ENCODE data around the gene PPP2R2B.
"Not testable (repeated sequence)": the region's sequence is repeated elsewhere in the genome, so short reads cannot be mapped to it uniquely, and the experiment has no call there.

PPP2R2B gene

DNA sequence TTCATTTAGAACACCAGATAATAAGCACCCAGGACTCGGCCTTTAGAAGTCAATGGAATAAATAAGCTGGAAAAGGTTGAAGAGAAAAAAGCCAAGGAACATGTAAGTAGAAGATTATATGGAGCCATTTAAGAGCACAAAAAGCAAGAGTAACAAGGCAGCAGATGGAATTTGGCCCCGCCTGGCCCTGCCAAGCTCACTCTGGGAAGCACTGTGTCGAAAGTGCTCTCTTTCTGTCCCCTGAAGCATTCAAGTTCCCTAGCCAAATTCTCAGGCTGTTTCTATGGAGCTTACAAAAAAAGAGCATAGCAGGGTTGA, 289.6 kb downstream of the PPP2R2B start:
- FAIRE-seq = no peak

DNA sequence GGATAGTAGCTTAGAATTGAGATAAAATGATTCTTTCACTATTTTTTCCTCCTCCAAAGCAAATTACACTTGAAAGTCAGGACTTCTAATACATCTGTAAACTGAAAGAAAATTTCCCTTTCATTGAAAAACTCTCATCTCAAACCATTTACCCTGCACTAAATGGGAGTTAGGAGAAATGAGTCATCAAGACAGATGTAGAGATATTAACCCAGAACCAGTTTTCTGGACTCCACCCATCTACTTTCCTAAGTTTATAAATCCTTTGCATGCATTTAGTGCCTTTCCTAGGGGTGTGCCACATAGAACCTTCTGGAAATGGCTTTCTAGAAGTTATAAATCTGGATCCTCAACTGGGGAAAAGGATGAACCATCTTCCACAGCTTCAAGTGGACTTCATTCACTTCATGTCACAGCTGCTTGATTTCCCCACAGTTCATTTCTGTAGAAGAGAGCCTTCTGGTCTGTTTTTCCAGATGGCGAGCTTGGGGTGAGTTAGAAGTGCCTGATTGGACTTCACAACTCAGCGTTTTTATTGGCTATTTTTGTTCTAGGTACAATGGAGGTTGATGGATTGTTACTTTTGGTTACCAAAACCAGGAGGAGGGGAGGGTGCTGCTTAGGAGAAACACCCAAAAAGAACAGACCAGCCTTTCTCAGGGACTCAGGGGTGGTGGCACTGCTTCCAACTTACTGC, 290.1 kb downstream of the PPP2R2B start:
- no peak for FAIRE-seq

DNA sequence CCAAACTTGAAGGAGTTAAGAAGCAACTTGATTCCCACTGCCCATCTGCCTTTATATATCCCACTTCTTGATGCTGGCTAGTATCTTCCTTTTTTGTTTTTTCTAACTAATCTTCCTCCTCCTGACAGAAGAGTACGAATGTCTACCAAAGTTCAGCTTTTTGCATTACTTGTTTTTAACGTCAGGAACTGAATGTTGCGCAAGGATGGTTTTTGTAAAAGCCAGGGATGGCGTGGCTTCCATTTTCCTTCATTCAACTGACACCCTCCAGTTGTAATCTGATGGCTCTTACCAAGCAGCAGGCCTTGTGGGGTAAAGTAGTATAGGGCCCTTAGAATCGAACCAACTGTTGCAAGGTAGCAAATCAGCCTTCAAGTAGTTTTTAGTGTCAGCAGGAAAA, 291.8 kb downstream of the PPP2R2B start:
- FAIRE-seq = no peak

DNA sequence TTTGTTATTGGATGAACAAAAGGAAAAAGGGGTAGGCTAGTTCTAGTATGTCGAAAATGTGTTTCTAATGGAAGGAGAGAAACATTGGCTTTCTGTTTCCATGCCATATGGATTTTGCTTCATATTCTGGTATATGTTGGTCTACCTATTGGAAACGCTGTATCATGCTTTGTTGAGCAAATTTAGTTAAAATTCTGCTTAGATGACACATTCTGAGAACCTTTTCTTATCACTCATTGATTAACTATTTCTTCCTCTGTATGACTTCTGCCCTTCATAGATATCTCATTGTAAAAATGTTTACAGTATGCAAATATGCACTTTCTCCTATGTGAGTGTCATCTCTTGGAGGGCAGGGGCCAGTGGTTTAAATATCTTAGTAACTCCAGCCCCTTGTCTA, 293.8 kb downstream of the PPP2R2B start:
- FAIRE-seq = no peak

DNA sequence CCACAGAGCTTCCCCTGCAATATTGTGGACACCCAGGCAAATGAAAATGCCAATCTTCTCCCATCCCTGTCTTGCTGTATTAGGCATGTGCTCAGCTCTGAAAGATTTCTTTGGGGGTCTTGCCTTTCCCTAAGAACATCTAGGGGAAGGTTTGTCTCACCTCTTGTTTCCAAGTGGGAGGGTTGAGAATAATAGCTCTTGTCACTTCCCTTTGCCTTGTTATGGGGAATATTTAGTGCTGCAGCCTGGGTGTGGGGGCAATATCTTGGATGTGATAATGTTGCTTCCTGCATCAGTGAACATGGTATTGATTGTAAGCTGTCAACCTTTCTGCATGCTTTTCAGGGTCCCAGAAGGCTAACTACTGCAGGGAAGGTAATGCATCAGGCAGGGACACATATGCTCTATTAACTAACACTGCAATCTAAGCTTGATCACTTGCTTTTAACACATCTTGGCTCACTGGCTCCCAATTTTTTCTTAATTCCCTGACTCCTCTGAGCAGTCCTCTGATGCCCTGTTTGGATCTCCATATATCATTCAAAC, 296.4 kb downstream of the PPP2R2B start:
- no peak for FAIRE-seq

DNA sequence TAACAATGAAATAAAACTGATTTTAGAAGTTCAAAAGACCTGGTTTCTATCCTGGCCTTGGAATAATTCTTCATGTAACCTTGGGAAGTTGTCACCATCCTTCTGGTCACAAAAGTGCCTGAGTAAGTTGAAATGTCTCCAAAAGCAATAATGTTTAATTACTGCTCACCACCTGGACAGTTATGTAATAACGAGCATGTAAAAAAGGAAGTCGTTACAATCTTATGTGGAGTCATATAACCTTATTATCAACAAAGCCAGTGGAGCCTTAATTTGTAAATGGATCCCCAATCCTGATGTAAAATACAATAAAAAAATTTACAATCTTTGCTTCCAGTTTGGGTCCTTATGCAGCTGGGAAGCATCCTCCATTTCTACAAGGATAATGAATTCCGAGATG, 298.3 kb downstream of the PPP2R2B start:
- FAIRE-seq = no peak

DNA sequence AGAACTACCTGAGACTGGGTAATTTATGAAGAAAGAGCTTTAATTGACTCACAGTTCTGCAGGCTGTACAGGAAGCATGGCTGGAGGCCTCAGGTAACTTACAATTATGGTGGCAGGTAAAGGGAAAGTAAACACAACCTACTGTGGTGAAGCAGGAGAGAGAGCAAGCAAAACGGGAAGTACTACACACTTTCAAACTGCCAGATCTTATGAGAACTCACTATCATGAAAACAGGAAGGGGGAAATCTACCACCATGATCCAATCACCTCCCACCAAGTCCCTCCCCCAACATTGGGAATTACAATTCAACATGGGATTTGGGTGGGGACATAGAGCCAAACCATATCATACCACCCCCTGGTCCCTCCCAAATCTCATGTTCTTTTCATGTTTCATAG, 303.8 kb downstream of the PPP2R2B start:
- no peak for FAIRE-seq

DNA sequence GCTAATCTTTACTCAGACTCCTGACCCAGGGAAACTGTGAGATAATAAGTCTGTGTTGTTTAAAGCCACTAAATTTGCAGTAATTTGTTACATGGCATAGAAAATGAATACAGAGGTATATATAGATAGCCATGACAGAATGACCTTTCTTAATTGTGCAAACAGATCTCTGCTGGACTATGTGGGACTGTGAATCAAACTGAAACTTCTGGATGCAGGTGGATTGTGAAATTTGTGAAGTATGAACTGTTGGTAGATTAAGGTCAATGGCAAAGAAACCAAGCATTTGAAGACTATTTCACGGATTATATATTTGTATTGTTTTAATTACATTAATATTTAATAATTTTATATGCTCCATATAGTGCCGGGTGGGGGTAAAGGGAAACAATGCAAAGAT, 310.4 kb downstream of the PPP2R2B start:
- no peak for FAIRE-seq

DNA sequence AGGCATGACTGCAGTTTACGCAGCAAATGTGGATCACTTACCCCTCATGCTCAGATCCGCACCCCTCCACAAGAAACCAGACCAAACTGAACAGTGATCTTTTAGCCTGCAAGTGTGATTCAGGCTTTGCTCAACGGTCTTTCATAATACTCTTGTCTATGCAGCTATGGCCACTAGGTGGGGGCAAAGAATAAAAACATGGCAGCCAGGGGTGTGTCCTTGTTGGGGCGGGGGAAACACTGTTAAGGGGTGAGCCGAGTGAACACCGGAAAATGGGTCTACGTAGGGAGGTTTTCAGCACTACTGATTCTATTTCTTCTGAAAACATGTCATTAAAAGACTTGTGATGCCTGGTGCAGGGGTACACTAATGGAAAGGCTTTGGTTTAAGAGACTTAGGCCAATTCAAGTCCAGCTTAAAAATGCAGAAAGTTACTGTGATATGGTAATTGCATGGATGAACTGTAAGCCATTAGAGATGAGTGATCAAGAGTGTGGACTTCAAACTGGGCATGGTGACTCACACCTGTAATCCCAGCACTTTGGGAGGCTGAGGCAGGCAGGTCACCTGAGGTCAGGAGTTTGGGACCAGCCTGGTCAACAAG, 312.7 kb downstream of the PPP2R2B start:
- no peak for FAIRE-seq

DNA sequence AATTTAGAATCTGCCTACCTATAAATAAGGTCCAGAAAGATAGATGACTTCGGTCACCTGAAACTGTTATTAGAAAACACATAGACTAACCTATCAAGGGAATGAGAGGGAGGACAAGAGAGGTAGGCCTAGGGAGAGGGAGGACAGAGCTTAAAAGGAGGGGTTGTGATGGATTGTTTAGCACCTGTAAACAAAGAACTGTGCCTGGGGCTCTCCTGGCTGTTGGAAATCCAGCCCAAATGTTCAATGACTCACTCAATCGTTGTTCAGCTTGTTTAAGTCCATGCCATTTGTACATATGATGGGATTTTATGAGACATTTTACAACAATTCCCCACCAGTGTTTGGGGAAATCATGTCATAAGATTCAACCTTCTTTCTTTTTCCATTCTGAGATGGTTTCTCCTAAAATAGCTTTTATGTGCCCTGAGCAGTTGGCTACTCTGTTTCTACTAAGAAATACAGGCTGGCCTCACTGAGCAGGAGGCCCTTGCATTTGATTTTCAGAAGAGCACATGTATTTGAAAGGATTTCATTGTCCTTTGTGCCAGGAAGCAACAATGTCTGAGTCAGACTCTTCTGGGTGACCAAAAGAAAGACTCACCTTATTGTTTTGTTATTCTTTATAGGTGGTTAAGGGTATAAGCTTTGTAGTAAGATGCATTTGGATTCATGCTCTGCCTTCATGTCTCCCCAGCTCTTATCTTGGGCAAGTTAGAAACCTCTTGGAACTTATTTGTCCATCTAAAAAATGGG, 314.4 kb downstream of the PPP2R2B start:
- no peak for FAIRE-seq

DNA sequence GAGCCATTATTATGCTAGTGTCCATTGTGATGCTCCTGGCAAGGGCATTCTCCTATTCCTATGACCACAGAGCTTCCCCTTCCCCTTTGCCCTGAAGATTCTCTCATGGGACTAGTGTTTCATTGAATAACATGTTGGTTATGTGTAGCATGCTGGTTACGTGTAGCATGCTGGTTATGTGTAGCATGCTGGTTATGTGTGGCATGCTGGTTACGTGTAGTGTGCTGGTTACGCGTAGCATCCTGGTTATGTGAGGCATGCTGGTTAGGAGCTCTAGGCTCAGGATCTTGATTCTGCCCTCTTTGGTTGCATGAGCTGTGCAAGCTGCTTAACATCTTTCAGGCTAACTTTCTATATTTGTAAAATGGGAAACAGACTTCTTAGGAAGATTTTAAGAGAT, 316.1 kb downstream of the PPP2R2B start:
- no peak for FAIRE-seq

DNA sequence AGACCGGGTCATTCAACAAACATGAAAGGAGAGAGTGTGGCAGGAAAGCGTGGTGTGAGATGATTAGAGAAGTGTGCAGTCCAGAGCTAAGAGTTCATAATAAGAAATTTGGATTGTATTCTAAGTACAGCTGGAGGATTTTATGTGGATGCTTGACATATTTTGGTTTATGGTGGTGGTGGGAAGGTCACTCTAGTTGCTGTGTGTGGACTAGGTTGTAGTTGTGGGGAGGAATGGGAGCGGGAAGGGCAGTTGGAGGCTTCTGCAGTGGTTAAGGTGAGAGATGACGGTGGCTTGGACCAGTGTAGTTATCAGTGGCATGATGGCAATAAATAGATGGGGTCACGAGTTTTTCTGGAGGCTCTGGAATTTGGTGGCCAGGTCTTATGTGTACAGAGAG, 316.8 kb downstream of the PPP2R2B start:
- no peak for FAIRE-seq

DNA sequence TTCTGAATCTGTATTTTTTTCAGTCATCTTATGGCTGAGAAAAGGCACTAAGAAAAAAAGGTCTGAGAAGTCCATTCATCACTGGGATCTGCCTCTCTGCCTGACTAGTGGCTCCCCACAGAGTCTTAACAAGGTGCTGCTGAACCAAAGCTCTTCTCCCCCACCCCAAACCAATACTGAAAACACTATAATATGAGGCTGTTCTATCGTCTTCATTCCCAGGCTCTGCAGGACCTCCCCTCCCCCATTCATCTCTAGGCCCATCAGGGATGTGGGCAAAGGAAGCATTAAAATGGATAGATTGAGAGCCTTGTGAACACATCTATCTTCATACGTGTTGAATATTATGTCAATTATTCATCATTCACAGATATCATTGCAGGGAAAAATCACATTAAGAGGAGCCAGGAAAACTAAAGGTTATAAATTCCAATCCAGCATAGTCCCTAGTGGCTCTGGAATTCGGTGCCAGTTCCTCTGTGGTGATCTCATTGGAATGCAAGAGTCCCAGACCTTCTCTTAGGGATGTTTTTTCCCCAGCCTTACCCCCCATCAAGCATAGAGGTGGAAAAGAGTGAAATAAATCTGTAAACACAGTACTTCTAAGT, 318.2 kb downstream of the PPP2R2B start:
- no peak for FAIRE-seq

DNA sequence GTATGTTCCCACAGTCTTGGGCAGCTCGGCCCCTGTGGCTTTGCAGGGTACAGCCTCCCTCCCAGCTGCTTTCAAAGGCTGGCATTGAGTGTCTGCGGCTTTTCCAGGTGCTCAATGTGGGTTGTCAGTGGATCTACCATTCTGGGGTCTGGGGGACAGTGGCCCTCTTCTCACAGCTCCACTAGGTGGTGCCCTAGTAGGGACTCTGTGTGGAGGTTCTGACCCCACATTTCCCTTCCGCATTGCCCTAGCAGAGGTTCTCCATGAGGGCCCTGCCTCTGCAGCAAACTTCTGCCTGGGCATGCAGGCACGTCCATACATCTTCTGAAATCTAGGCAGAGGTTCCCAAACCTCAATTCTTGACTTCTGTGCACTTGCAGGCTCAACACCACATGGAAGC, 321.7 kb downstream of the PPP2R2B start:
- not testable (repeated sequence) for FAIRE-seq

DNA sequence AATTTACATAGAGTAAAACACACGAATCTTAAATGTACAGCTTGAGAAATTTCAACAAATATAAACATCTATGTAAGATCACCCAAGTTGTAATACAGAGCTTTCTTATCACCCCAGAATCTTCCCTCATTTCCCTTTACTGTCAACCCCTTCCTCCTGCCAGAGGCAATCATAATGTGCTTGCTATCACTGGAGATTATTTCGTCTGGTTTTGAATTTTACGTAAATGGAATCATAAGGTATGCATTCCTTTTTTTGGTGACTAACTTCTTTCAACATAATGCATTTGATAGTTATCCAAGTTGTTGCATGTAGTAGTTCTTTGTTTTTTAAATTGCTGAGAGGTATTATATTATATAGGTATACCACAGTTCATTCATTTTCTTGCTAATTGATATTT, 325.1 kb downstream of the PPP2R2B start:
- FAIRE-seq = no peak

DNA sequence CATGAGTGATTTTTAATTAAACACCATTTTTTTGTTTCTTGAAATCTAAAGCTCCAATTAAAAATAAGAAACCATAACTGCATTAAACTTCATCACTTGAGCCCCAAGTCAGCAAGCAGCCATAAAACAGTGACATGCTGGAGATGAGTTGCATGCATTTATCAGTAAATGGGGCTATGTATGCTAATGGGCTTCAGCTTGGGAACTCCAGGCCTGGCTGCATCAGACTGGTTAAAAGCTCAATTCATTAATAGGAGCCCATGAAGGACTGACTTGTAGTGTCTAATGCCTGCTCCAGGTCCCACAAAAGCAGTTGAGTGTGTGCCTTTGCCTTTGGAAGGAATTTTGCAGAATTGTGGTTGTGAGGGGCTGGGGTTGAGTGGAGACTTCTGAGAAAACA, 328.9 kb downstream of the PPP2R2B start:
- no peak for FAIRE-seq

DNA sequence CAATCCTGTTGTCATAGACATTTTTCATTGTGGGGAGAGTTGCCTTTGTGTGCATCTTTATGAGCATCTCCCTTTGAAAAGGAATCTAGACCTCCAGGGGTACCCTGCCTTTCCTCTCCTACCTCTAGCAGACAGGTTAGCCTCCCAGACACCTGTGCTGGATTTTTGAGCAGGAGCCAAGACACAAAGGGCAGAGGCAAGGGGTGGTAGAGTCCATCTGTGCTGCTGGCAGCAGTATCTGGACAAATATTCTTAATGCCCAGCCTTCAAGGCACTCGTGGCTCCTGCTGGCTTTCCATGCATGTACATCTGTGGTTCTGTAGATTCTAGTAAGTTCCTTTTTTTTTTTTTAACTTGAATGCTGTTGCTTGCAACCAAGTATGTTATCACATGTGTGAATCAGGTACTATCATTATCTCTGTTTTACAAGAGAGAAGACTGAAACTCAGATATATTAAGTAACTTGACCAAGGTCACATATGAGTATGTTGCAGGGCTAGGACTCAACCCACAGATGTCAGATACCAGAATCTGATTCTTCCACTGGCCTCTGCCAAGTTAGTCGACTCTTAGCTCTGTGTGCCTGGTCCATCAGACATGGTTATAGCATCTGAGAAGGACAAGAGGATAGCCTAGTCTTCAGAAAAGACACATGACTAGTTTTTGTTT, 329.6 kb downstream of the PPP2R2B start:
- FAIRE-seq = no peak

DNA sequence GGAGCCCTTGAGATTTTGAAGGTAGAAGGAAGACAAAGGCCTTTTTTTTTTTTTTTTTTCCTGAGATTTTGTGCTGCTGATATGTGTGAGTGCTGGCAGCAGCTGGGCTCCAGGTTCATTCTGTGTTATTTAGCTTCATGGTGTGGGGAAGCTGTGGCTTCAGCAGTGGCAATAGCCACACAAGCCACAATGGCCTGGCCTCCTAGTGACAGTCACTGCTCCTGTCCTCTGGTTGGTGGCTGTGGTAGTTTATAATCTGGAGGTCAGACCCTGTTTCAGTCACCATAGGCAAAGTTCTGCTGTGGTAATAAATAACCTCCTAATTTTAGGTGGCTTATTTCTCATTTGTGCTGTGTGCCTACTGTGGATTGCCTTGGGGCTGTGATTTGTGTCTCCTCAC, 334.3 kb downstream of the PPP2R2B start:
- FAIRE-seq = no peak

DNA sequence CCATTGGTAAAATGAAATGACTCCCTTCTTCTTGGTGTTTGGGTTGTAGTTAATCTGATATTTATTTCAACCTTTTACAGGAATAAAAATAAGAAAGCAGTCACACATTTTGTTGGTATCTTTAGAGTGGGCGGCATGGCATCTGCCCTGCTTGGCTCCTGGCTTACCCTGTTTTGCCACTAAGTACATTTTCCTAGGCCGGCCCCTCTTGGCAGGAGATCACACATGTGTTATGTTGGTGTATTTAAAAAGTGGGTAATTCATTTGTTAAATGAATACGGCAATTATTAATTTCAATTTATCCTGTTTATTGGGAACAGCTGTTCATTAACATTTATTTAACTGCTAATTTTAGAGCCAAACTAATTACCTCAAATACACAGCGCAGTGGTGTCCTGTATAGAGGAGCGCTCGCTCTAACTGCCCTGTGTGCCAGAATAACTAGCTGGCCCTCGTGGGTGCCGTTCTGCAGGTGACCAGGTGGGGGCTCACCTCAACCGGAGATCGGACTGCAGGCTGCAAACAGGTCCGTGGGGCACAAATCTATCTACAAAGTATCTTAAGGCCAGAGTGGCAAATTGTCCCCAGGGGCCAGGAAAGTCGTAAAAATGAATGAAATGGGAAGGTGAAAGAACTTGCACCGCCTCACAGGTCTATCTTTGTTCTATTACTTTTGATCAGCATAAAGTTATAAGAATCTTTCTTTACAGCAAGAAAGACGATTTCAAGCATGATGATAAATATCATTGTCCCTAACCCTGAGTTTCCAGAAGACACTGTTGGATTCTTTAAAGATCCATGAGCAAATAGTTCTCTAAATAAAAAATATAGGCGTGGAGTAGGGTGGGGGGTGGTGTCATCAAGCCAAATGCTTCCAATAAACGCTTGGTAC, 336.4 kb downstream of the PPP2R2B start:
- no peak for FAIRE-seq

DNA sequence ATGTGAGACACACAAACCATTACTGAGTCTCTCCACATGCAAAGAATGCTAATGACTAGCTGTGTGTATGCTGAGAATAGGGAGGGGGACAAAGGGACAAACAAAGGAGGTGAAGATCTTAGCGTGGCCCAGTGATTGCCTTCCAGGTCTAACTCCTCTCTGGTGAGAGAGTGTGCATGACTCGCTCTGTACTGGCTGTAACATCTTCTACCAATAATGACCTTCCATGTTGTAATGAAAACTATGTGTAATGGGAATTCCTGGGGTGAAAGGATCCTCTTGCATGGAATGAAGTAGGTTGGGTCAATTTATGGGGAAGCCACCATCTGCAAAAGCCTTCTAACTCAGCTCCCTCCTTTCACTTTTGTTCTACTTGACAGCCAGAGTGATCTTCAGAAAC, 338.1 kb downstream of the PPP2R2B start:
- FAIRE-seq = no peak

DNA sequence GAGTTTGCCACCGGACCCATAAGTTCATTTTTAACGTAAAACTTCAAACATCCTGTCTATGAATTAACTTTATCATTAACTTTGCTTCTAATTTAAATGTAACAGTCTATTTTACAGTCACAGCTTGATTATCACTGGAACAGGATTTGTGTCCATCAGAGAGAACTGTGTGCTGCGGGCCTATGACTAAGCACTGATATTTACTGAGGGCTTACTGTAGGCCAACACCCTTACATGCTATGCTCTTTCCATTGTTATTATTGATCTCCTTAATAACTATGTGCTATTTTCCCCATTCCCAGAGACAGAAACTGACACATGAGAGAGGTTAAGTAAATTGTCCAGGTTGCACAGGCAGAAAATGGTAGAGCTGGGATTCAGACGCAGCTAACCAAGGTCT, 338.6 kb downstream of the PPP2R2B start:
- FAIRE-seq = no peak

DNA sequence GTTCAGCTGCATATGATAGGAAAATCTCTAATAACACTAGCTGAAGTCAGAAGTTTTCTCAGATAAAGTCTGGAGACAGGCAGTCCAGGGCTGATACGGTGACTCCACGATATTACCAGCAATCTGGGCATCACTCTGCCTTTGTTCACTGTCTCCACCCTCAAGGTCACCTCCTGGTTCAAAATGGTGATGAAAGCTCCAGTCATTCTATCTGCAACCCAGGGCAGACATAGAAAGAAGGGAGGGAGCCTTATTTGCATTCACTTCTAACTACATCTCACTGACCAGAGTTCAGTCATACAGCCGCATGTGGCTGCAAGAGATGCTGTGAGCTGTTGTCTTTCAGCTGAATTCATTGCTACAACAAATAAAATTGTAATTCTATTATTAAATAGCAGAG, 340.1 kb downstream of the PPP2R2B start:
- no peak for FAIRE-seq

All from colon (tissue), 2 donors.